GM21390 (cell line): ENCODE measurements around the gene ABHD16A.
"Not testable (repeated sequence)": the region's sequence is repeated elsewhere in the genome, so short reads cannot be mapped to it uniquely, and the experiment has no call there.

Experiments
- ATAC-seq: cut with Tn5 transposase; IDR thresholded peaks from one replicate; pipeline ENCODE4 v1.9.1; 2021; ENCODE audit not compliant: unreplicated experiment

ABHD16A gene

GRCh38 chr6:31715022-31715958 is 12.2 kb upstream of the ABHD16A start, which contains the start of gene LY6G6D:
LY6G6D (plus strand) TSS chr6:31715348; CDS start chr6:31715356, 8 bp downstream.
- no peak for ATAC-seq

DNA sequence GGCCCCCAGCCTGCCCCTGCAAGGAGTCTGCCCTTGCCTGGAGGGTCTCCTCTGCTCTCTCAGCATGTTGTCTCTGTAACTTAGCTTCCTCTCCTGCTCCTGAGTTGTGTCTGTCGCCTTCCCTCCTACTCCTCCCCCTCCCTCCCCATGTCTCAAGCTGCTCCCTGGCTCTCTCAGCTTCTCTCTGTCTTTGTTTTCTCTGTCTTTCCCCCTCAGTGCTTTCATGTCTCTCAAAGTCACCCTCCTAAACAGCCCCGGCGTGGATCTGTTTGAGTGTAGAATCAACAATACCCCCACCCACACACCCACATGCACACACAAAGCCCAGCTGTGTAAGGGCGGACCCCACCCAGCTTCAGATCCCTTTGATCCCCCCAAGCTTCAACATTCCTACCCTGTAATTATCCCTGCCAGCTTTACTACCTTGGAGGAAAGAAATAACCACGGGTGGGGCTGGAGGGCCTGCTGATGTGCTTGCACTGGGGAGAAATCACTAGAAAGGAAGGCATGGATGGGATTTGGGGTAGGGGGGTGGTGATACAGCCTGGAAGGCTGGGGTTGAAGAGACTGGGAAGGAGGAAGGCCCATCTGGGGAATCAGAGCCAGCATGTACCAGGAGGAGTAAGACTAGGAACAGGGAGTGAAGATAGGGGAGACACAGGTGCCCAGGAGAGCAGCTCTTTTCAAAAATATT is 11.0 kb upstream of the ABHD16A start:
- ATAC-seq: no peak

DNA sequence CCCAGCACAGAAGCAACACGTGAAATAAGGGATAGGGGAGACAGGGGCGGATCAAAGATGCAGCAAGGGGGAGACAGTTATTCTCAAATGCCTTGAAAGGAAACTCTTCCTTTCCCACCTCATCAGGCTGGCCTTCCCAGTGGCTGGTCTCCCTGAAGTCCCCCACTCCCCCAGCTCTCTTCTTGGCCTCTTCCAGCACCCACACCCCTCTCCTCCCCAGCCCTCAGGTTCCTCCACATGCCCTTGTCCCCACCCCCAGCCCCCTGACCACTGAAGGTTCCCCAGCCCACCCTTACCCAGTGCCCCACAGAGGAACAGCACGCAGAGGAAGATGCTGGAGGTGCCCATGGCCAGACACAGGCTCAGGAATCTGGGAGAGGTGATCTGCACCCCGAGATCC is 10.3 kb upstream of the ABHD16A start:
- no peak for ATAC-seq

DNA sequence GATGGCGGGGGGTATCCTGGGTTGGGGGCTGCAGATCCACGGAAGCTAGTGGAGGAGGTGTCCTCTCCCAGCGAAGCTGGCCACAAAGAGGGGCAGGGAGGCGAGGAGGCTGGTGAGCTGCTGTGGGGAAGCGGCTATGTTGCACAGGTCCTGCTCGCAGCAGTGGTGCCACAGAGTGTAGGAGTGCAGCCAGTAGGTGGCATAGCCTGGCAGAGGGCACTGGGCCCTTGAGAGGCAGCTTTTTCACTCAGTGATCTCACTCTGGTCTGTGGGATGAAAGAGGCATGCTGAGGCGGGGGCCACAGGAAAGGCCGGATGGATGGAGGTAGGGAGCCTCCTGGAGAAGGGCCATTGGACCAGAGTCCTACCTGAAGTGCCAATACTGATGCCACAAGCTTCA is 9.2 kb upstream of the ABHD16A start:
- no peak for ATAC-seq

GRCh38 chr6:31711233-31711632 is 8.1 kb upstream of the ABHD16A start:
- no peak for ATAC-seq

DNA sequence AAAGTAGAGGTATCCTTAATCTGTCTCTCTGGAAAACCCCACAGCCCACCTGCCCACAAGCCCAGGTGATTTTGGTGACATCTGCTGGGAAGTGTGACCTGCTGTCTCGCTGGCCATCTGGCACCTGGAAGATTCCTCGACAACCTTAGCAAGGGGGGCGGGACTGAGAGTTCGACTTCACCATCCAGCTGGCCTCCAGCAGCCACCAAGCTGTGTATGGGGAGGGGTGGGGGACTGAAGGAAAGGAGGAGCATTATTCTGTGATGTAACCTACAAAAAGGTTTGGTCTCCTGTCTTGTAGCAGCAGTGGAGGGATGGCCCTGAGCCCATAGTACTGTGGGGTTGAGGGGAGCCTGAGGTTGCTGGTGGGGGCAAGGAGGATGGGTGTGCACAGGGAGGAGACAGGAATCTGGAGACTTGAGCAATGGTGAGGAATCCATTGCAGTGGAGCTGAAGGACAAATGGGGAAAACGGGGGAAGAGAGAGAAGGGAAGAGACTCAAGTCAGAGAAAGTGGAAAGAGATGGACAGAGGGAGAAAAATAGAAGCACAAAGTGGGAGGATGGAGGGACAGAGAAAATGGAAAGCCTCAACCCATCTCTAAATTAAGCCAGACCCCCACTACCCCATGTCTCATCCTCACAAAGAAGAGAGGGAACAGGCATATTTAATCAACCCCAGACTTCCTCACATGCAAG is 7.5 kb upstream of the ABHD16A start:
- no peak for ATAC-seq

GRCh38 chr6:31709157-31709556 is 6.0 kb upstream of the ABHD16A start:
- not testable (repeated sequence) for ATAC-seq

- no peak for ATAC-seq
These were observed 5.1 kb upstream of the ABHD16A start for GRCh38 chr6:31708224-31708623.

- no peak for ATAC-seq
These were observed 4.6 kb upstream of the ABHD16A start for GRCh38 chr6:31707701-31708100.

- no peak for ATAC-seq
These were observed 3.5 kb upstream of the ABHD16A start, which contains the start of gene LY6G6F for GRCh38 chr6:31706599-31706998. LY6G6F (plus strand) TSS chr6:31706866; CDS start chr6:31706907, 41 bp downstream.

DNA sequence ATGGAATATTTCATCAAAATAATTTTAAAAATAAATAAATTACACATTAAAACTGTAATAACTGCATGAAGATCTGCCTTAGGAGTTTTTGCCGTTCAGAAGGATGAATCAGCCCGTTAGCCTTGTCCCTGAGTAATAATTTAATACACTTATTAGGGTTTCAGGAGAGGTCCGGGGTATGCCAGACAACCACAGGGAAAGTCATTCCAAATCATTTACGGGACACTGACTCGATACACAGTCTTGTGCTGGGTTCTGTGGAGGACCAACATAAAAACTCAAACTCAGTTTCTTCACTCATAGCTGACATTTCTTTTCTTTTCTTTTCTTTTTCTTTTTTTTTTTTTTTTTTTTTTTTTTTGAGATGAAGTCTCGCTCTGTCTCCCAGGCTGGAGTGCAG is 2.8 kb upstream of the ABHD16A start:
- ATAC-seq: no peak

- ATAC-seq: no peak
These were observed 712 bp downstream of the ABHD16A start for GRCh38 chr6:31702405-31702818.

DNA sequence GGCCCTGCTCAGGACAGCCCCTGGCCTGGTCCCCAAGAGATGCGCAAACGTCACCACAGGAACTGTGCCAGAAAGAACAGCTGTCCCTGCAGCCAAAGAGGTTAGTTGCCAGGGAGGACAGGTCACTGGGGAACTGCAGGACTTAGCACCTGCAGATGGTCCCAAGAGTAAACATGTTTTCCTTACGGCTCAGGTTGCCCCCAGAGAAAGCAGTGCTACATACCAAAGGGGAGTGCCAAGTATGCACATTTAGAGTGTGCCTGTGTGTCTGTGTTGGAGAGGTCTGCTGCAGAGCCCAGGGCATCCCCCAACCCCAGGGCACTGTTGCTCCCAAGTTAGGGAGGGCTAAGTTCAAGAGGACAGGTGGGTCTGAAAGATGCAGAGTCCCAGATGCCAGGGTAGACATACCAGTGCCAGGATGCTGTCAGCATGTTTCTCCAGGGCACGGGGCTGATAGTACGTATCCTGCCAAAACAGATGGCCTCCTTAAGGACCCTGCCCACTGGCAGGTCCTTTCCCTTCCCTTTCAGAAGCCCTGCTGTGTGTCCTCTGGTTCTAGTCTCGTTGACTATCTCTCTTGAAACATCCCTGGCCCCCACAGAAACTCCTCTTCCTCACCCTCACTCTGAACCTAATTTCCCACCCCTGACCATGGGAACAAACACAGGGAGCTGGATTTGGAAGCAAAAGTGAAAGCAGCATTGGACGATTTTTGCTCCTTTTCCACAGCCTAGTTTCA is 1.3 kb downstream of the ABHD16A start:
- no peak for ATAC-seq

DNA sequence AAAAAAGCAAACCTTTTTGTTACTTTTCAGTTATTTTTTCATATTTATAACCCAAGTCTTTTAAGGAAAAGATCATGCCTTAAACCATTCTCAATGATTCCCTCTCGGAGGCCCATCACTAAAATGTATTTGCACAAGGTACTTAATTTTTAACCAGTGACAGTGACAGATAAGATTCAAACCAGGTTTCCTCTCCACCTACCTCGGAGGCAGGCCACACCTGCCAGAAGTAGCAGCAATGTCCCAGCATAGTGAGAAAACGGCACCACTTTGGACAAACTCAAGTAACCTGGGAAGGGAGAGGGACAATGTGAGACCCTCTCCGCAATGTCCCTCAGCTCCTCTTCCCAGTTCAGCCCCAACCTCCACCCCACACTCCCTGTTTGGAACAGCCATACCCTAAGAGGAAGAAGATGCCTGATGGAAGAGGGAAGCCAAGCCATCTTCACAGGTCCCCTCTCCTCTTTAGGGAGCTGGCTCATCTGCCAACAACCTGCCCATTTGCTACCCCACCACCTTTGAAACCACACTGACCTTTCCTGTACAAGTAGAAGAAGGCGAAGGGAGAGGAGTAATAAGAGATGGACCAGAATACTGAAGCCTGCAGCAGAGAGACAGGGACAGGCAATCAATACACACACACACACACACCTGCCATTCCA is 2.3 kb downstream of the ABHD16A start:
- no peak for ATAC-seq

DNA sequence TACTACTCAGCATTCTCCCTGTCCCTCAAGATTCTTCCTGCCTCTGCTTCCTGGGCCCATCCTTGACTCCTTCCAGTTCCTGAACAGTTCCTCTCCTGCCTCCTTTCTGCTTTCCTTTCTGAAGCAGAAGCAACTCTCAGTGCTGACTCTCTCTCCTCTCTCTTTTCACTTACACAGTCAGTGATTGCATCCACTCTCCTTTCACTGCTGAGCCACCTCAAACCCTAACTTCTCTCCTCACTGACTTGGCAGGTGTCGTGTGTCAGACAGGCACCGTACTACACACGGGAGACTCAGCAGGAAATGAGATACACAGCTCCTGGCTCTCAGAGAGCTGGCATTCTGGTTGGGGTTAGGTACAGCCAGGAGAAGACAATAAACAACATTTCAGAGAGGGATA is 5.6 kb downstream of the ABHD16A start:
- no peak for ATAC-seq

DNA sequence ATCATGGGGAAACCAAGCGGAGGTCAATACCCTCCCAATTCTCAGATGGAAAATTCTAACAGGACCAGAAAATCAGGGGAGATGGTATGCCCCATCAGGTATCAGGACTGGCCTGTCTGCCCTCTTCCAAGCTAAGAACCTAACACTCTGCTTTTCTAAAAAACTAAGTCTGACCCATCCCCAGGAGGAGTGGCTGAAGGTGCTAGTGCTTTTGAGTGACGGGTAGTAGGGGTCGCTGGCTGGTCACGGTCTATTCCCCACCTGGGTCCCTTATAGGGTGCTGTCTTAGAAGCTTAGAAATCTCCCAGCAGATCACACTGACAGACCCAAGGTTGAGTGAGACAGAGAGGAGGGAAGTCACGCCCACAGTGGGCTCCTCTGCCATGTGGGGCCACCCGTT is 9.6 kb downstream of the ABHD16A start:
- no peak for ATAC-seq

DNA sequence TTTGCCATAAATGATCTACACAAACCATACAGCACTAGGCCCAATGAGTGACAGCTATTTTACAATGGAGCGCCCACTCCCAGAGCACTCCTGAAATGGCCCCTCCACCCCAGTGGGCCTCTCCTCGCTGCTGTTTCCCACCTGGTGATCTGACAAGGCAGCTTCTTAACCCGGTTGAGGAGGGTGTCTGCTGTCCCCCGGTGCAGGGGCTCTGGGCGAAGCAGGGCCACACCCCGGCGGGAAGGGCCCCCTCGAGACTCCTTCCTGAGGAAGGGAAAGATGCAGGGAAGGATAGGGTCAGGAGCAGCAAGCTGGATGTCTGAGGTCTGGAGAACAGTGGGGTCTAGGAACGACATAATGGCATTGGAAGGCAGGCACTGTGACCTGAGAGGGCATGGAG is 10.2 kb downstream of the ABHD16A start:
- ATAC-seq: no peak

DNA sequence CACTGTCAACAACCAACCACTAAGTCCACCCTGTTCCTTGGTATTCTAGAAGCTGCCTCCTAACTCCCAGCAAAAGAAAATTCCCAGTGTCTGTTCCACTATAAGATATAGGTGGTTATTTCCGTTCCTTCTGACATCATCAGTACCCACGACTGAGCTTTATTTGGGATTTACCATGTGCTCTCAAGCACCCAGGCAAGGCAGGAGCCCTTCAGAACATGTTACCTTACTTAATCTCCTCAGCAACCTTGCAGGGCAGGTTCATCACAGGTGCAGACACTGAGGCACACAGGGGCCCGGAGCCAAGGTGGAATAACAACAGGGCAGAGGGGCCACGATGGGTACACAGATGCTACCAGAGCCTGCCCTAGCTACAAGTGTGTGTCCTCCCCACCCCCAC is 10.8 kb downstream of the ABHD16A start:
- ATAC-seq: no peak

GRCh38 chr6:31691564-31692108 is 11.5 kb downstream of the ABHD16A start:
- ATAC-seq: no peak

- no peak for ATAC-seq
These were observed 12.1 kb downstream of the ABHD16A start for GRCh38 chr6:31691078-31691463.
